HG03439 (cell line): ENCODE results near the gene ATP6V1C2.
"Not testable (repeated sequence)": the region's sequence is repeated elsewhere in the genome, so short reads cannot be mapped to it uniquely, and the experiment has no call there.

ENCODE experiments used
- ATAC-seq: cut with Tn5 transposase; IDR thresholded peaks from one replicate; pipeline ENCODE4 v1.9.1; 2021; ENCODE audit warnings: mild to moderate bottlenecking, moderate library complexity; ENCODE audit not compliant: unreplicated experiment

ATP6V1C2 gene

GRCh38 chr2:10811517-10811916, 90.1 kb downstream of the ATP6V1C2 start:
- no peak for ATAC-seq

- ATAC-seq, result peak; percentile 88
These were observed 91.1 kb downstream of the ATP6V1C2 start, which contains the start of gene PDIA6 for GRCh38 chr2:10812362-10813162. TSS of gene PDIA6 (minus strand) at chr2:10812785. CDS start at chr2:10812696, 89 bp downstream.

GRCh38 chr2:10813163-10814138, 92.0 kb downstream of the ATP6V1C2 start:
- not testable (repeated sequence) for ATAC-seq

GRCh38 chr2:10814142-10814541, 92.7 kb downstream of the ATP6V1C2 start:
- no peak for ATAC-seq

- no peak for ATAC-seq
These were observed 93.3 kb downstream of the ATP6V1C2 start for GRCh38 chr2:10814571-10815331.

GRCh38 chr2:10817413-10817812, 96.0 kb downstream of the ATP6V1C2 start:
- no peak for ATAC-seq

- not testable (repeated sequence) for ATAC-seq
These were observed 96.9 kb downstream of the ATP6V1C2 start for GRCh38 chr2:10818305-10818704.

GRCh38 chr2:10818984-10819383, 97.6 kb downstream of the ATP6V1C2 start:
- no peak for ATAC-seq

- no peak for ATAC-seq
These were observed 98.4 kb downstream of the ATP6V1C2 start for GRCh38 chr2:10819714-10820314.

- no peak for ATAC-seq
These were observed 99.1 kb downstream of the ATP6V1C2 start for GRCh38 chr2:10820562-10820961.

- no peak for ATAC-seq
These were observed 99.7 kb downstream of the ATP6V1C2 start for GRCh38 chr2:10820978-10821695.

GRCh38 chr2:10824191-10824590, 102.8 kb downstream of the ATP6V1C2 start:
- ATAC-seq, result no peak

- no peak for ATAC-seq
These were observed 104.6 kb downstream of the ATP6V1C2 start for GRCh38 chr2:10826026-10826425.

GRCh38 chr2:10826625-10827024, 105.2 kb downstream of the ATP6V1C2 start:
- no peak for ATAC-seq

- no peak for ATAC-seq
These were observed 106.9 kb downstream of the ATP6V1C2 start for GRCh38 chr2:10828346-10828745.

- ATAC-seq, result no peak
These were observed 107.9 kb downstream of the ATP6V1C2 start for GRCh38 chr2:10829299-10829698.

- ATAC-seq, result no peak
These were observed 108.8 kb downstream of the ATP6V1C2 start for GRCh38 chr2:10830203-10830602.

GRCh38 chr2:10830641-10831399, 109.4 kb downstream of the ATP6V1C2 start:
- no peak for ATAC-seq

GRCh38 chr2:10831400-10831985, 110.1 kb downstream of the ATP6V1C2 start:
- ATAC-seq, result no peak
